ENCODE results near the gene SPP1.

Gene SPP1

DNA sequence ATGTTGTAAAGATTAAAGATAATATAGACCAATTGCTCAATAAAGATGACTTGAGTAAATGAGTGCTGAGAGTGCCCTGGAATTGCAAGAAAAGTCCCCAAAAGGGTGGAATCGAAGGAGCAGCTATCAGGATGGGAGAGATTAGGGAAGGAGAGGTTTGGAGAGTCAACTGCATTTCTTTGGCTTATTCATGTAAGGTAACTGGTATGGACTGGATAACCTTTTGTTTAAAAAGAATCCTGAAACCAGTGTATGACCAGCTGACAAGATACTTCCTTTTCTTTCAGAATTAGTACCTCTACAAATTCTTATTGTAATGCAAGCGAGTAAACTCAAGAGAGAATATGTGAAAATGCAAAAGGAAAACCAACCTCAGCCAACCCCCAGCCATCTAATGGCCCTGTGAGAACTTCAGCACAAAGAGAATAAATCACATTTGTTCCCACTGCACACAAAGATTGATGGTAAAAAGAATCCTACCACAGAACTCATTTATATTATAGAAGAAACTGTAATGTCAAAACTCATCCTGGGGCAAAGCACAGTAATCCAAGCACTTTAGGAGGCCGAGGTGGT, 24.5 kb upstream of the SPP1 start:
- no peak overlapping the region for H3K23ac ChIP-seq (ENCODE audit: low read depth, low read length, poor library complexity)
- no peak overlapping the region for H3K9ac ChIP-seq (ENCODE audit: low read depth, low read length, poor library complexity)
- H3K79me1 ChIP-seq (ENCODE audit: low read depth, low read length) = no peaks in the 10 kb centered on the region
- H4K91ac ChIP-seq (ENCODE audit: low read depth, low read length, poor library complexity) = no peak overlapping the region
- peaks cover 0 to 6% of the 10 kb centered on the region in 2 donors for H3K4me1 ChIP-seq (ENCODE audit: control insufficient read depth in 2 of 2, insufficient read depth in 1 of 2, low read depth in 1 of 2, low read length in 2 of 2)
- no CpG with 5 or more reads among the region's 3 CpGs for WGBS, 2 donors (ENCODE audit: extremely low coverage in 2 of 2, insufficient read length in 2 of 2, insufficient replicate concordance in 1 of 2)
- no peaks in the 10 kb centered on the region for H3K27me3 ChIP-seq (ENCODE audit: control insufficient read depth in 3 of 3, insufficient read depth in 3 of 3, low read depth in 1 of 3, low read length in 3 of 3)
- no peak overlapping the region for H3K14ac ChIP-seq (ENCODE audit: low read length)
- peak overlapping the region; percentile 39 for H2AFZ ChIP-seq (ENCODE audit: low read length)
- no peak overlapping the region for H3K4me3 ChIP-seq (ENCODE audit: low read length in 2 of 2)
- no peak overlapping the region for H2BK12ac ChIP-seq (ENCODE audit: low read length)
- no peak overlapping the region for H3K27ac ChIP-seq (replicated peaks; ENCODE audit: low read length)
- H4K8ac ChIP-seq (ENCODE audit: low read depth, low read length) = no peak overlapping the region
- no peaks in the 10 kb centered on the region for H3K36me3 ChIP-seq (replicated peaks in 1 of 2; ENCODE audit: control insufficient read depth in 2 of 2, insufficient read depth in 2 of 2, low read length in 2 of 2)
- no peak overlapping the region for H2AK5ac ChIP-seq (ENCODE audit: low read depth, low read length)
- no peak overlapping the region for H3K4me2 ChIP-seq (ENCODE audit: insufficient read depth, low read length, poor library complexity, severe bottlenecking)
- no peak overlapping the region for H2BK120ac ChIP-seq (ENCODE audit: low read depth, low read length)
- no peak overlapping the region for H3K18ac ChIP-seq (ENCODE audit: low read length)
- H2BK5ac ChIP-seq (ENCODE audit: low read length) = no peak overlapping the region
- no peak for DNase-seq (ENCODE audit: low spot score)
- no peak overlapping the region for H2BK15ac ChIP-seq (ENCODE audit: low read length)
- H3K9me3 ChIP-seq (replicated peaks in 1 of 2; ENCODE audit: control insufficient read depth in 2 of 2, insufficient read depth in 1 of 2, low read depth in 1 of 2, low read length in 2 of 2) = no peaks in the 10 kb centered on the region
- H3K4ac ChIP-seq (ENCODE audit: low read length) = no peak overlapping the region

DNA sequence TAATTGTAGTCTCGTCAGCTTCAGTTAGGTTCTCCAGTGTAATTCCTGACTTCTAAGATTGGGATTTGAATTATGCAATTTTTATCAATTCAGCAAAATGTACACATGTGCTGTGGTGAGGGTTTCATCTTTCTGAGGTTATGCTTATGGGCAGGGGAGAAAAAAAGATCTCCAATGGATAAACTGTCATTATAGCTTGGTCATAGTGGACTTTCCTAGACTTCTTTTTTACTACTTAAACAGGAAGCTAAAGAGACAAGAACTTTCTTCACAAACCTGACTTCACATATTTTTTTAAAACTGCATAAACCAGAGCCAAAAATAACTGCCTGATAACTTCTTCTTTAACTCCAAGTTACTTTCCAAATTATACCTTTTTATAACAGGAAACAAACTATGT, 21.7 kb upstream of the SPP1 start:
- Histone ChIP-seq H2BK15ac (ENCODE audit: low read length) (no peak overlapping the region), H3K4me3 (ENCODE audit: low read length in 2 of 2) (no peak overlapping the region), H3K9me3 (replicated peaks in 1 of 2; ENCODE audit: control insufficient read depth in 2 of 2, insufficient read depth in 1 of 2, low read depth in 1 of 2, low read length in 2 of 2) (no peaks in the 10 kb centered on the region), H3K4me1 (ENCODE audit: control insufficient read depth in 2 of 2, insufficient read depth in 1 of 2, low read depth in 1 of 2, low read length in 2 of 2) (peaks cover 0 to 6% of the 10 kb centered on the region in 2 donors), H2BK12ac (ENCODE audit: low read length) (no peak overlapping the region), H4K8ac (ENCODE audit: low read depth, low read length) (no peak overlapping the region), H3K4ac (ENCODE audit: low read length) (no peak overlapping the region), H2BK5ac (ENCODE audit: low read length) (no peak overlapping the region), H2BK120ac (ENCODE audit: low read depth, low read length) (no peak overlapping the region), H2AK5ac (ENCODE audit: low read depth, low read length) (no peak overlapping the region), H3K27ac (replicated peaks; ENCODE audit: low read length) (no peak overlapping the region), H3K23ac (ENCODE audit: low read depth, low read length, poor library complexity) (no peak overlapping the region), H4K91ac (ENCODE audit: low read depth, low read length, poor library complexity) (no peak overlapping the region), H3K18ac (ENCODE audit: low read length) (no peak overlapping the region), H3K4me2 (ENCODE audit: insufficient read depth, low read length, poor library complexity, severe bottlenecking) (no peak overlapping the region), H3K36me3 (replicated peaks in 1 of 2; ENCODE audit: control insufficient read depth in 2 of 2, insufficient read depth in 2 of 2, low read length in 2 of 2) (no peaks in the 10 kb centered on the region), H3K14ac (ENCODE audit: low read length) (no peak overlapping the region), H3K9ac (ENCODE audit: low read depth, low read length, poor library complexity) (no peak overlapping the region), H3K79me1 (ENCODE audit: low read depth, low read length) (no peaks in the 10 kb centered on the region), H2AFZ (ENCODE audit: low read length) (no peak overlapping the region), H3K27me3 (ENCODE audit: control insufficient read depth in 3 of 3, insufficient read depth in 3 of 3, low read depth in 1 of 3, low read length in 3 of 3) (no peaks in the 10 kb centered on the region)
- no CpG with 5 or more reads among the region's 1 CpG for WGBS, 2 donors (ENCODE audit: extremely low coverage in 2 of 2, insufficient read length in 2 of 2, insufficient replicate concordance in 1 of 2)
- DNase-seq (ENCODE audit: low spot score) = no peak

DNA sequence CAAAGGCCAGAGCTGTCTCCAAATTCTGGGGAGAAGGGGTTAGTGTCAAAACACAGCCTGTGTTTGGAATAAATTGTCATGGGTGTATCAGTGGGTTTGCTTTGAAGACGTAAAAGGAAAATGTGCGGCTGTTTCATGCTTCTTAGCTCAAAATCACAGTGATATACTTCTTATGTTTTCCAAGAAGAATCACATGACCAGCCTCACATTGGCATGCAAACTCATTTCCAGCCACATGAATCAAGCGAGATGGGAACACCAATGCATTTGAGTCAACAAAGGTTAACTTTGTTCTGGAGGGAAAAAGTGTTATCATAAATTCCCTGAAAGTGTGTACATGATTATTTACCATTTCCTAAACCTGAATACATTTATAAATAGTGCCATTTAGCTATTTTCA, 19.0 kb upstream of the SPP1 start:
- H3K23ac ChIP-seq (ENCODE audit: low read depth, low read length, poor library complexity) = no peak overlapping the region
- H3K4me2 ChIP-seq (ENCODE audit: insufficient read depth, low read length, poor library complexity, severe bottlenecking) = no peak overlapping the region
- no peak overlapping the region for H4K91ac ChIP-seq (ENCODE audit: low read depth, low read length, poor library complexity)
- DNase-seq (ENCODE audit: low spot score) = no peak
- no CpG with 5 or more reads among the region's 3 CpGs for WGBS, 2 donors (ENCODE audit: extremely low coverage in 2 of 2, insufficient read length in 2 of 2, insufficient replicate concordance in 1 of 2)
- H3K79me1 ChIP-seq (ENCODE audit: low read depth, low read length) = no peaks in the 10 kb centered on the region
- H3K4me1 ChIP-seq (ENCODE audit: control insufficient read depth in 2 of 2, insufficient read depth in 1 of 2, low read depth in 1 of 2, low read length in 2 of 2) = no peaks in the 10 kb centered on the region
- peaks cover 0 to 3% of the 10 kb centered on the region in 2 donors for H3K9me3 ChIP-seq (replicated peaks in 1 of 2; ENCODE audit: control insufficient read depth in 2 of 2, insufficient read depth in 1 of 2, low read depth in 1 of 2, low read length in 2 of 2)
- H2BK12ac ChIP-seq (ENCODE audit: low read length) = no peak overlapping the region
- H3K9ac ChIP-seq (ENCODE audit: low read depth, low read length, poor library complexity) = no peak overlapping the region
- H3K36me3 ChIP-seq (replicated peaks in 1 of 2; ENCODE audit: control insufficient read depth in 2 of 2, insufficient read depth in 2 of 2, low read length in 2 of 2) = no peaks in the 10 kb centered on the region
- H3K4ac ChIP-seq (ENCODE audit: low read length) = no peak overlapping the region
- no peaks in the 10 kb centered on the region for H3K27me3 ChIP-seq (ENCODE audit: control insufficient read depth in 3 of 3, insufficient read depth in 3 of 3, low read depth in 1 of 3, low read length in 3 of 3)
- H2AFZ ChIP-seq (ENCODE audit: low read length) = no peak overlapping the region
- no peak overlapping the region for H3K4me3 ChIP-seq (ENCODE audit: low read length in 2 of 2)
- H2BK5ac ChIP-seq (ENCODE audit: low read length) = no peak overlapping the region
- no peak overlapping the region for H2AK5ac ChIP-seq (ENCODE audit: low read depth, low read length)
- no peak overlapping the region for H2BK15ac ChIP-seq (ENCODE audit: low read length)
- no peak overlapping the region for H3K18ac ChIP-seq (ENCODE audit: low read length)
- H3K14ac ChIP-seq (ENCODE audit: low read length) = no peak overlapping the region
- H2BK120ac ChIP-seq (ENCODE audit: low read depth, low read length) = no peak overlapping the region
- no peak overlapping the region for H3K27ac ChIP-seq (replicated peaks; ENCODE audit: low read length)
- H4K8ac ChIP-seq (ENCODE audit: low read depth, low read length) = no peak overlapping the region

DNA sequence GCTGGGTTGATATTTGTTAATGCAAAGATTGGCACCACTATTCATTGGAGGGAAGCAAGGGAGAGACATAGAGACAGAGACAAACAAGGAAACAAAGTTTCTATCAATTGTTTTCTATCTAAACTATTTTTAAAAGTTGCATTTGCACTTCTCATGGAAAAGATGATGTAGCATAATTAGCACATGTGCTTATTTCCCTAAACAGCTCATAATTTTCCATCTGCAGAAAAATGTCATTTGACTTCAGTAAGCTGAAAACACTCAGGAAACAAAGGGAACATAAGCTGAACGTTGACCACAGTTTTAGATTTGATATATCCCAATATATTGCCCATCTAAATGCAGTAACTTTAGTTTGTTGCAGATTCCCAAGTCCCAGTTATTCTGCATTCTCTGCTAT, 18.5 kb upstream of the SPP1 start:
- Histone ChIP-seq H2BK120ac (ENCODE audit: low read depth, low read length) (no peak overlapping the region), H3K4ac (ENCODE audit: low read length) (no peak overlapping the region), H2BK5ac (ENCODE audit: low read length) (no peak overlapping the region), H3K36me3 (replicated peaks in 1 of 2; ENCODE audit: control insufficient read depth in 2 of 2, insufficient read depth in 2 of 2, low read length in 2 of 2) (no peaks in the 10 kb centered on the region), H4K91ac (ENCODE audit: low read depth, low read length, poor library complexity) (no peak overlapping the region), H3K4me2 (ENCODE audit: insufficient read depth, low read length, poor library complexity, severe bottlenecking) (no peak overlapping the region), H3K23ac (ENCODE audit: low read depth, low read length, poor library complexity) (no peak overlapping the region), H3K27me3 (ENCODE audit: control insufficient read depth in 3 of 3, insufficient read depth in 3 of 3, low read depth in 1 of 3, low read length in 3 of 3) (no peaks in the 10 kb centered on the region), H3K9me3 (replicated peaks in 1 of 2; ENCODE audit: control insufficient read depth in 2 of 2, insufficient read depth in 1 of 2, low read depth in 1 of 2, low read length in 2 of 2) (peaks cover 0 to 3% of the 10 kb centered on the region in 2 donors), H3K4me1 (ENCODE audit: control insufficient read depth in 2 of 2, insufficient read depth in 1 of 2, low read depth in 1 of 2, low read length in 2 of 2) (no peaks in the 10 kb centered on the region), H2AK5ac (ENCODE audit: low read depth, low read length) (no peak overlapping the region), H2BK15ac (ENCODE audit: low read length) (no peak overlapping the region), H2AFZ (ENCODE audit: low read length) (no peak overlapping the region), H3K14ac (ENCODE audit: low read length) (no peak overlapping the region), H3K9ac (ENCODE audit: low read depth, low read length, poor library complexity) (no peak overlapping the region), H4K8ac (ENCODE audit: low read depth, low read length) (no peak overlapping the region), H3K27ac (replicated peaks; ENCODE audit: low read length) (no peak overlapping the region), H3K18ac (ENCODE audit: low read length) (no peak overlapping the region), H3K4me3 (ENCODE audit: low read length in 2 of 2) (no peak overlapping the region), H3K79me1 (ENCODE audit: low read depth, low read length) (no peaks in the 10 kb centered on the region), H2BK12ac (ENCODE audit: low read length) (no peak overlapping the region)
- DNase-seq (ENCODE audit: low spot score) = no peak
- no CpG with 5 or more reads among the region's 1 CpG for WGBS, 2 donors (ENCODE audit: extremely low coverage in 2 of 2, insufficient read length in 2 of 2, insufficient replicate concordance in 1 of 2)
